Neural progenitor cell (in vitro differentiated cells): ENCODE data around the gene F7. TPM values are rescaled to one million over a fixed set of nuclear protein-coding genes. Genes with fewer than 3 reads are reported as not detected.

Source experiments
- DNase-seq: peaks from one replicate; pipeline ENCODE4 v3.0.0-alpha.2; 2016; ENCODE audit warnings: low spot score
- H2AFZ ChIP-seq: fragments of 200-600 bp; sonication (generic); replicated peaks from 2 replicates; pipeline ENCODE4 v1.6.1; 2016; ENCODE audit warnings: antibody characterized with exemption
- H3F3A ChIP-seq: fragments of 200-600 bp; sonication (generic); 2 replicates; pipeline ENCODE4 v1.6.1; 2016; ENCODE audit warnings: antibody characterized with exemption, low read depth
- H3K27ac ChIP-seq: fragments of 200-600 bp; sonication (generic); 2 replicates; pipeline ENCODE4 v1.5.1; 2016; ENCODE audit warnings: mild to moderate bottlenecking
- H3K27me3 ChIP-seq: fragments of 200-600 bp; sonication (generic); 2 replicates; pipeline ENCODE4 v1.6.1; 2016; ENCODE audit warnings: mild to moderate bottlenecking, moderate library complexity
- H3K36me3 ChIP-seq: fragments of 200-600 bp; sonication (generic); 2 replicates; pipeline ENCODE4 v1.5.1; 2016
- H3K4me1 ChIP-seq: fragments of 200-600 bp; sonication (generic); 2 replicates; pipeline ENCODE4 v1.6.1; 2016; ENCODE audit warnings: mixed run types
- H3K4me2 ChIP-seq: fragments of 200-600 bp; sonication (generic); 2 replicates; pipeline ENCODE4 v1.6.1; 2016
- H3K4me3 ChIP-seq: fragments of 200-600 bp; sonication (generic); 2 replicates; pipeline ENCODE4 v1.5.1; 2016
- H3K79me2 ChIP-seq: fragments of 200-600 bp; sonication (generic); 2 replicates; pipeline ENCODE4 v1.6.1; 2016; ENCODE audit warnings: low read depth
- H3K9ac ChIP-seq: fragments of 200-600 bp; sonication (generic); 2 replicates; pipeline ENCODE4 v1.6.1; 2016
- H3K9me3 ChIP-seq: fragments of 200-600 bp; sonication (generic); 2 replicates; pipeline ENCODE4 v1.5.1; 2016; ENCODE audit warnings: low read depth
- H4K20me1 ChIP-seq: fragments of 200-600 bp; sonication (generic); 2 replicates; pipeline ENCODE4 v1.6.1; 2016; ENCODE audit warnings: low read depth
- H3K27ac Mint-ChIP-seq: 3 replicates; pipeline ENCODE4 v1.8.0; 2021; ENCODE audit warnings: mixed read lengths
- H3K27me3 Mint-ChIP-seq: 2 replicates; pipeline ENCODE4 v1.8.0; 2022; ENCODE audit warnings: low read depth, mild to moderate bottlenecking, inconsistent platforms, moderate library complexity, mixed read lengths; ENCODE audit not compliant: insufficient read depth
- H3K36me3 Mint-ChIP-seq: 3 replicates; pipeline ENCODE4 v1.8.0; 2021; ENCODE audit warnings: mixed read lengths
- H3K4me1 Mint-ChIP-seq: 3 replicates; pipeline ENCODE4 v1.8.0; 2021; ENCODE audit warnings: mixed read lengths
- H3K4me3 Mint-ChIP-seq: 3 replicates; pipeline ENCODE4 v1.8.0; 2021; ENCODE audit warnings: mild to moderate bottlenecking, moderate library complexity, mixed read lengths
- H3K9me3 Mint-ChIP-seq: 3 replicates; pipeline ENCODE4 v1.8.0; 2020; ENCODE audit warnings: mixed read lengths
- CTCF ChIP-seq: fragments of 200-600 bp; sonication (generic); IDR thresholded peaks from 2 replicates; pipeline ENCODE4 v1.5.1; 2017; ENCODE audit warnings: antibody characterized with exemption, mild to moderate bottlenecking
- EZH2 ChIP-seq: fragments of 200-600 bp; sonication (generic); IDR thresholded peaks from 2 replicates; pipeline ENCODE4 v1.6.1; 2017; ENCODE audit warnings: antibody characterized with exemption, mild to moderate bottlenecking, moderate library complexity
- EZH2phosphoT487 ChIP-seq: fragments of 200-600 bp; sonication (generic); IDR thresholded peaks from 2 replicates; pipeline ENCODE4 v1.6.1; 2017; ENCODE audit warnings: antibody characterized with exemption
- total RNA-seq: library from RNA; depleted of rRNA; stranded (reverse); fragments of >200 nt; gene quantifications from 2 replicates; pipeline ENCODE4 v1.2.3, GENCODE V29; 2015; ENCODE audit warnings: low replicate concordance

F7 gene
- total RNA-seq, 1 donor from 2014 or later: not detected

- TF ChIP-seq EZH2phosphoT487 (no peak), CTCF (no peak), EZH2 (no peak)
- peaks cover 2% of the 10 kb centered on the region for H3K36me3 Mint-ChIP-seq
These were observed 47.2 kb upstream of the F7 start for GRCh38 chr13:113058129-113058987.

GRCh38 chr13:113058988-113059850 lies 46.4 kb upstream of the F7 start:
- Mint-ChIP-seq H3K27me3 (peaks cover under 1% of the 10 kb centered on the region), H3K9me3 (peaks cover 3% of the 10 kb centered on the region), H3K27ac (no peak overlapping the region), H3K4me3 (no peak overlapping the region), H3K36me3 (peaks cover 3% of the 10 kb centered on the region), H3K4me1 (peaks cover 9% of the 10 kb centered on the region)
- Histone ChIP-seq H4K20me1 (no peaks in the 10 kb centered on the region), H3K79me2 (no peaks in the 10 kb centered on the region), H3K27ac (no peak overlapping the region), H3K4me1 (peaks cover 5% of the 10 kb centered on the region), H3K36me3 (no peaks in the 10 kb centered on the region), H3K9me3 (no peaks in the 10 kb centered on the region), H2AFZ (no peak overlapping the region), H3K4me3 (no peak overlapping the region), H3K9ac (no peak overlapping the region), H3K27me3 (no peaks in the 10 kb centered on the region), H3K4me2 (no peak overlapping the region), H3F3A (no peaks in the 10 kb centered on the region)
- no peak for DNase-seq
- no peak for TF ChIP-seq EZH2
- no peak for TF ChIP-seq CTCF
- no peak for TF ChIP-seq EZH2phosphoT487

More at GRCh38 chr13:113058129-113058987, 47.2 kb upstream of the F7 start:
- Histone ChIP-seq H3K27ac (no peak overlapping the region), H3F3A (no peaks in the 10 kb centered on the region), H3K9me3 (no peaks in the 10 kb centered on the region), H2AFZ (no peak overlapping the region), H3K36me3 (no peaks in the 10 kb centered on the region), H3K4me3 (no peak overlapping the region), H4K20me1 (no peaks in the 10 kb centered on the region), H3K4me1 (peaks cover 5% of the 10 kb centered on the region), H3K27me3 (no peaks in the 10 kb centered on the region), H3K79me2 (no peaks in the 10 kb centered on the region), H3K9ac (no peak overlapping the region), H3K4me2 (no peak overlapping the region)
- Mint-ChIP-seq H3K4me1 (peaks cover 9% of the 10 kb centered on the region), H3K27ac (no peak overlapping the region), H3K4me3 (no peak overlapping the region), H3K27me3 (peaks cover 2% of the 10 kb centered on the region), H3K9me3 (peaks cover 3% of the 10 kb centered on the region)
- DNase-seq: no peak

GRCh38 chr13:113059891-113060290 lies 45.7 kb upstream of the F7 start:
- H4K20me1 ChIP-seq: no peaks in the 10 kb centered on the region
- H3K27me3 ChIP-seq: no peaks in the 10 kb centered on the region
- H3K9ac ChIP-seq: no peak overlapping the region
- H3K27ac ChIP-seq: no peak overlapping the region
- H3K9me3 ChIP-seq: no peaks in the 10 kb centered on the region
- no peaks in the 10 kb centered on the region for H3K36me3 ChIP-seq
- H3K4me1 ChIP-seq: peaks cover 5% of the 10 kb centered on the region
- no peaks in the 10 kb centered on the region for H3K79me2 ChIP-seq
- DNase-seq: no peak
- H3K9me3 Mint-ChIP-seq: peaks cover 3% of the 10 kb centered on the region
- H3K4me3 ChIP-seq: no peak overlapping the region
- H3K36me3 Mint-ChIP-seq: peaks cover 9% of the 10 kb centered on the region
- H3F3A ChIP-seq: no peaks in the 10 kb centered on the region
- H3K4me3 Mint-ChIP-seq: no peak overlapping the region
- H2AFZ ChIP-seq: no peak overlapping the region
- no peak overlapping the region for H3K27ac Mint-ChIP-seq
- peaks cover 5% of the 10 kb centered on the region for H3K27me3 Mint-ChIP-seq
- peaks cover 11% of the 10 kb centered on the region for H3K4me1 Mint-ChIP-seq
- H3K4me2 ChIP-seq: no peak overlapping the region
- TF ChIP-seq CTCF (no peak), EZH2 (no peak), EZH2phosphoT487 (no peak)
